RWPE1 (cell line): Measurements from ENCODE around the gene CTSE.

Experiments
- CTCF ChIA-PET: fragments of 350-600 bp; sonication (Branson Sonifier 250); formaldehyde crosslinking; extraction: SDS; loops from one replicate; lab custom pipeline; 2021; lab: Yijun Ruan, JAX
- POLR2A ChIA-PET: fragments of 400-600 bp; formaldehyde crosslinking; extraction: SDS; loops from one replicate; lab custom pipeline; 2020; ENCODE audit warnings: antibody characterized with exemption; ENCODE audit not compliant: low non-redundant PET; lab: Yijun Ruan, JAX
- DNase-seq: peaks from one replicate; pipeline ENCODE4 v3.0.0; 2012; ENCODE audit warnings: low spot score
- H3K27ac ChIP-seq: fragments of 450-650 bp; 2 replicates; pipeline ENCODE4 v1.5.1; 2017
- CTCF ChIP-seq: fragments of 450-650 bp; conservative IDR thresholded peaks from 2 replicates; pipeline ENCODE4 v1.5.1; 2017; ENCODE audit warnings: low read depth, mild to moderate bottlenecking

Gene CTSE

GRCh38 chr1:205986292-205986691 lies 37.4 kb downstream of the CTSE start:
- peak overlapping the region; percentile 95 for H3K27ac ChIP-seq
- ChIA-PET CTCF (interaction anchor here (1.0 to 12.2 kb wide), 4 partner anchors 9 to 121 kb away, joined by 3 to 406 read pairs (median 26); no protein-coding TSS in a partner anchor), POLR2A (interaction anchor here (1.3 kb wide), 2 partner anchors 12 to 14 kb away, joined by 5 to 6 read pairs; no protein-coding TSS in a partner anchor)
- no peak for DNase-seq
- no peak for TF ChIP-seq CTCF

- TF ChIP-seq CTCF: no peak
- no peak for DNase-seq
- ChIA-PET CTCF (interaction anchor here (0.5 to 12.2 kb wide), 9 partner anchors 8 to 441 kb away, joined by 3 to 406 read pairs (median 4); partner anchors contain the start of gene RAB7B), POLR2A (interaction anchor here (1.3 to 2.2 kb wide), 2 partner anchors 15 to 18 kb away, joined by 5 to 6 read pairs; partner anchors contain the start of gene RAB7B)
- H3K27ac ChIP-seq: peak overlapping the region; percentile 95
Measured at GRCh38 chr1:205985330-205986005, 38.2 kb downstream of the CTSE start.

- POLR2A ChIA-PET: interaction anchor here (2.2 kb wide), 1 partner anchor 19 kb away, joined by 6 read pairs; the partner anchor contains the start of gene RAB7B
- peak; percentile 95 for DNase-seq
- H3K27ac ChIP-seq: peak overlapping the region; percentile 95
- CTCF ChIA-PET: interaction anchor here (0.6 to 12.2 kb wide), 17 partner anchors 10 to 272 kb away, joined by 3 to 406 read pairs (median 4); partner anchors contain the start of gene RAB7B
- TF ChIP-seq CTCF: peak; percentile 70
Measured at GRCh38 chr1:205983925-205984725, 39.6 kb downstream of the CTSE start.

- CTCF ChIA-PET: interaction anchor here (0.5 to 12.2 kb wide), 5 partner anchors 14 to 450 kb away, joined by 3 to 406 read pairs (median 3); no protein-coding TSS in a partner anchor
Measured at GRCh38 chr1:205981257-205981656, 42.4 kb downstream of the CTSE start.

GRCh38 chr1:205980237-205980870 lies 43.3 kb downstream of the CTSE start:
- CTCF ChIA-PET: interaction anchor here (0.5 to 12.2 kb wide), 3 partner anchors 9 to 323 kb away, joined by 4 to 406 read pairs (median 4); no protein-coding TSS in a partner anchor
- no peak for TF ChIP-seq CTCF
- no peak for DNase-seq
- POLR2A ChIA-PET: no interaction called here
- H3K27ac ChIP-seq: peak overlapping the region; percentile 49

More at GRCh38 chr1:205981257-205981656, 42.4 kb downstream of the CTSE start:
- TF ChIP-seq CTCF: no peak
- no peak for DNase-seq
- POLR2A ChIA-PET: no interaction called here
- H3K27ac ChIP-seq: no peak overlapping the region
